NOMO-1 (cell line): ENCODE measurements around the gene SAMD3.
"Not testable (repeated sequence)": the region's sequence is repeated elsewhere in the genome, so short reads cannot be mapped to it uniquely, and the experiment has no call there.

Source experiments
- DNase-seq, 2 experiments: peaks; one replicate each; lab custom pipeline; 2025; ENCODE audit not compliant: unreplicated experiment in 2 of 2; lab: John Stamatoyannopoulos, UW

The SAMD3 gene

GRCh38 chr6:130212215-130212874 is 10.4 kb downstream of the SAMD3 start:
- no peak for DNase-seq

GRCh38 chr6:130211691-130212090 is 11.1 kb downstream of the SAMD3 start:
- no peak for DNase-seq

GRCh38 chr6:130207979-130208649 is 14.6 kb downstream of the SAMD3 start:
- DNase-seq: no peak

GRCh38 chr6:130206479-130206878 is 16.3 kb downstream of the SAMD3 start:
- no peak for DNase-seq

GRCh38 chr6:130204322-130204721 is 18.4 kb downstream of the SAMD3 start:
- DNase-seq: no peak

- DNase-seq: no peak
Observed at GRCh38 chr6:130203370-130203769, 19.4 kb downstream of the SAMD3 start.

GRCh38 chr6:130202782-130203181 is 20.0 kb downstream of the SAMD3 start:
- no peak for DNase-seq

GRCh38 chr6:130200020-130200419 is 22.7 kb downstream of the SAMD3 start:
- DNase-seq: no peak

GRCh38 chr6:130198483-130199035 is 24.2 kb downstream of the SAMD3 start:
- DNase-seq: no peak

GRCh38 chr6:130197816-130198482 is 24.8 kb downstream of the SAMD3 start:
- DNase-seq: not testable (repeated sequence)

GRCh38 chr6:130194434-130194833 is 28.3 kb downstream of the SAMD3 start:
- not testable (repeated sequence) for DNase-seq

GRCh38 chr6:130190701-130191690 is 31.8 kb downstream of the SAMD3 start:
- DNase-seq: peak; percentile 24 to 42

GRCh38 chr6:130189531-130190397 is 33.0 kb downstream of the SAMD3 start:
- DNase-seq: no peak

- DNase-seq: no peak
Observed at GRCh38 chr6:130188207-130188899, 34.4 kb downstream of the SAMD3 start.

GRCh38 chr6:130187335-130188206 is 35.2 kb downstream of the SAMD3 start:
- DNase-seq: no peak

GRCh38 chr6:130185658-130186057 is 37.1 kb downstream of the SAMD3 start:
- DNase-seq: no peak

- no peak for DNase-seq
Observed at GRCh38 chr6:130183271-130184222, 39.2 kb downstream of the SAMD3 start.
